HPDE6-E6E7 (cell line): ENCODE data around the gene KSR2.

Experiments used
- DNase-seq: peaks from one replicate; pipeline ENCODE4 v3.0.0; 2011; ENCODE audit warnings: missing footprints; ENCODE audit errors: extremely low spot score

Gene KSR2

DNA sequence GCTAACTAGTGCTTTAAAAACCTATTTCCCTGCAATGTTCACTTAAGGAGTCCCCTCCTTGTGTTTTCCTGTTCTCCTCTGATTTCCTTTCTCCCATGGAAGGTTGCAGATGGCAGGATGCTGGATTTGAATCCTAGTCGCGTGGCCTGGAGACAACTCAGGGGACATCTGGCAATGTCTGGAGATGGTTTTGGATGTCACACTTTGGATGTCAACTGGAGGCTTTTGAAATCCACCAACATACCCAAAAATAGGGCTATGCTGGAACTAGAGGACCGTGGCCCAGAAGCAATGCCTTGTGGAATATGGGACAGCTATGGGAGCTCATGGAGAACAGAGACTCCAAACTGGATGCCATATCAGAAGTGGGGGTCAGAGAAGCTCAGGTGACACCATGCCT, 511.6 kb downstream of the KSR2 start:
- DNase-seq: no peak

DNA sequence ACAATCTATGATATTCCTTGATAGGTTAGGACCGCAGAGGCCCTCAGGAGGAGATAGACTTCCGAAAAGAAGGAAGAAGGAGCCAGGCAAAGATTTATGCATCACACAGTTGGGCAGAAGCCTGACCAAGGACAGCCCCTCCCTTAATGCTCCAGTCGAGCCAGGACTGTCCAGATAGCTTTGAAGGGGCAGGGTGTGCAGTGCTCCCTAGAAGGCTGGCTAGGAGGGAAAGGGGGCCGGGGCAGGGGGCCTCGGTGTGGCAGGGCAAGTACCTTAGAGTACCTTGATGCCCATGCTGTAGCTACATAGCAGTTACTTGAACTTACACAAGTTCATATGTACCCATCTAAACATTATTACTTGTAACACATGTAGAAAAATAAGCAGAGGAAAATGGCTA, 512.7 kb downstream of the KSR2 start:
- DNase-seq: no peak

DNA sequence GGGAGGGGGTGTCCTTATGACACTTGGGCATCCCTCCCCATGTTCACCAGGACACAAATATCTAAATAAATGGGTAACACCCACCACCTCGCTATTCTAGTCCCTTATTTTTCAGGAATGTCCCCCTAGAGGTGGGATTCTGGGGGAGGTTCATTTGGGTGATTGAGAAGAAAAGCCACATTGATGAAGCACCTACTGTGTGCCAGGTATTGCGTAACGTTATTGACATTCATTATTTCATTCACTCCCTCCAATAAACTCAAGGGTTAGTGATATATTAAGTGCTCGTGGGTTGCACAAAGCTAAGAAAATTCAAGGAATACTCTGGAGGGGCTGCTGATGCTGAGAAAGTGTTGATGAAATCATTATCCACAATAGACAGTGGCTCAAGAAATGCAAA, 514.8 kb downstream of the KSR2 start:
- no peak for DNase-seq

DNA sequence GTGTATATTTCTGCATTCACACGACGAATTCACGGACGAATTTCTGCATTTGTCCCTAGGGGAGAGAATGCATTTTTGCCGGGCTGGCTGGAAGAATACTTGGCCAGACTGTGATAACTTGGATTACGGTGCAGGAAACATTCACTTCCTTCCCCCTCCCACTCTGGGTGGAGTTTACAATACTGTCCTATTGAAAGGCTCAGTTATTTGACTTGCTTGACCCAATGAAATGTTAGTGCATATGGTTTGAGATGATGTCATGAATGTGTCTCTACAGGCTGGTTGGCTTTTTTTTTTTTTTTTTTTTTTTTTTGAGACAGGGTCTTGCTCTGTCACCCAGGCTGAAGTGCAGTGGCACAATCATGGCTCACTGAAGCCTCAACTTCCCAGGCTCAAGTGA, 516.7 kb downstream of the KSR2 start:
- no peak for DNase-seq

DNA sequence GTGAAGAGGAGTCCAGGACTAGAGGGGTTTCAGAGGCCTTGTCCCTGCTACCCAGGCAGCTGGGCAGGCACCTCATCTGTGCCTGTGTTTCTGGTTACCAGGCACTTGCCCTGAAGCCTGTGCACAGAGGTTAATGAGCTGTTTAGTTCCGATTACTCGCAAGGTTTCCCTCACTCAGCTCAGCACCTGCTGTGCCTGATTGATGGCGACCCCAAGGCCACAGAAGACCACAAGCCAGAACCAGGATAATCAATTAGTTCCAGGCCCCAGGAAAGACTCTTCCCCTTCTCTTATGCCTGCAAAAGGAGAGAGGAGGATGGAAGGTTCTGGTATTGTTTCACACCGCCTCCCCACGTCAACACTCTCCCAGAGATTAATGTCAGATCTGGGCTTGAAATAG, 518.6 kb downstream of the KSR2 start:
- DNase-seq: no peak

DNA sequence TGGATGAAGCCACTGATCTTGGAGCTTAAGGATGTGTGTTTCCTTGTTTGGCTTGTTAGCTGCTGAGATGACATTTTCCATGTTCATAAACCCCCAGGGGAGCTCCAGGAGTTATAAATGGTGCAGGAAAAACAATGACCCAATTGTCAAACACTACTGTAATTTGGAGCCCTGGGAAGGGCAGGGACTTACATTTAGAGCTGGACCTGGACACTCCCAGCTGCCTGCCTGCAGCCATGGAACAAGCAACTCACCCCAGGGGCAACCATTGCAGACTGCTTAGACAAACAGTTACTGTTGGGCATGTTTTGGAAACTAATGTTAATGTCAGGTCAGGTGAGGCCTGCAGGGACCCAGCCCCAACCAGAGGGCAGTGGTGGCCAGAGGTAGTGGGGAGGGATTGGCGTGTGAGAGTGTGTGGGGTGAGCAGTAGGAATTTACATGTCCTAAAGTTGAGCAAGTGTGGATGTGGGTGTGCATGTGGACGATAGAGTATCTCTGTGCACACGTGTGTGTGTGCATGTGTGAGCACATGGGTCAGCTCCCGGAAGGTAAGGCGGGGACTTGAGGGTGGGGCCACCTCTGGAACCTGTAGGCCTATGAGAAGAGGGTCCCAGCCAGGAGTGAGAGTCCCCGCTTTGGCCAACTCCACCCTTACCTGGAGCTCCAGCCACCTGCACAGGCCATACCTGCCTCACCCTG, 521.0 kb downstream of the KSR2 start:
- no peak for DNase-seq

DNA sequence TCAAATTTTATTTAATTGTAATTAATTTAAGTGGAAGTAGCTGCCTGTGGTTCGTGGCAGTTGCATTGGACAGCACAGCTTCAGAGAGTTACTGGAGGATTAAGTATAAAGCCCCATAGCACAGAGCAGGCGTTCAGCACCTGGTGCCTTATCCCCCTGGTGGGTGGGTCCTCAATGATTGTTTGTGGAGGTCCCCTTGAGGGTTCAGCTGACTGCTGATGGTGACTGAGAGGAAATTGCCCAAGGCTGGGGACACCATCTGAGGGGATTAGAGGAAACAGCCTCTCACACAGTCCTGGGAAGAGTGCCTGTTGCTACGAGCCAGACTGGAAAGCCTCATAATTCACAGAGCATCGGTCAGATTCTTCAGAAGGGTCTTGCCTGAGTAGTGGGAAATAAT, 524.0 kb downstream of the KSR2 start:
- no peak for DNase-seq

DNA sequence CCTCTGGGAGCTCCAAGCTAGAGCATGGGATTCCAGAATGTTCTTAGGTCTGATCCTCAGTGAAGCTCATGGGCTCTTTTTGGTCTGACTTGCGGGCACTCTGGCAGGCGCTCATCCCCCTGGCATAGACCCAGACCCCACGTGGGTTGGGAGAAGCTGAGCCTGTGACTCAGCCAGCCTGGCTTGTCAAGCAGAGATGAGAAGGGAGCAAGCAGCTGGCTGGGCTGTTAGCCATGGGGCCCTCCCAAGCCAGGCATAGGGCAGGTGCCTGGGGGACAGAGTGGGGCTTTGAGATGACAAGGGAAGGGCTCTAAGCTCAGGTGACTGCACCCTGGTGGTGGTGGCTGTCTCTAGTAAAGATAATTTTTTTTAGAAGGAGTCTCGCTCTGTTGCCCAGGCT, 527.0 kb downstream of the KSR2 start:
- no peak for DNase-seq

DNA sequence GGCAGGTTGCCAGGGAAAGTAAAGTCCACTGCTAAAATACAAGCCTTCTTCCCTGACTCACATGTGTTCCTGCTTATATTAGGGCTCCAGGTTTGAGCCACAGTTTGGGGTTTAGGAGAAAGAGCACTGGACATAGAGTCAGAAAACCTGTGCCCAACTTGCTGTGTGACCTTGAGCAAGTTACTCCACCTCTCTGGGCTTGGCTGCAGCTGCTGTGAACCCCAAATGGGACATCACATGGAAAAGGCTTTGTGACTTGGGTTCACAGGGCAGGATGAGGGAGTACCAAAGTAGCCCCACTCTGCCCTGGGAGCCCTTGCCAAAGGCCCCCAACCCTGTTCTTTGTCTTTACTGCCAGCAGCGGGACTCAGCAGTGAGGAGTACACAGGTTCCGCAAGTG, 528.4 kb downstream of the KSR2 start:
- DNase-seq: no peak

DNA sequence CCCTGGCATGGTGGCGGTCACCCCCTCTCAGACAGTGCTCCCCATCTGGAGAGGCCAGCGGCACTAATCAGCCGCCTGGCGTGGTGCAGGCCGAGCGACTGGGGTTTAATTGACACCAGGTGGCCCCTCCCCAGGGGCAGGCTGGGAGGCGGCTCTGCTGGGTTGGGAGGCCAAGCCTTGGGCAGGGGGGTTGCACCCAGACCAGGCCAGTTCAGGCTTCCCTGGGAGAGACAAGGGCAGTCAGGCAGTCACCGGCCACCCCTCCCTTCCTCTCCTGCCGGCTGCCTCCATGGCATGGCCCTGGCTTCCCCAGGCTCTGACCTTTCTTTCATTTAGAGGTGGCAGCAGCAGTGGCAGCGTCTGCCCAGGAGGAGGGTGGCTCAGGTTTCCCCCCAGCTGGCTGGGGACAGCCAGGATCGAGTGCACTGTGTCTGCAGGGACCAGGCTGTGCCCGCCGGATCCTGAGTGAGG, 529.2 kb downstream of the KSR2 start:
- DNase-seq: no peak

DNA sequence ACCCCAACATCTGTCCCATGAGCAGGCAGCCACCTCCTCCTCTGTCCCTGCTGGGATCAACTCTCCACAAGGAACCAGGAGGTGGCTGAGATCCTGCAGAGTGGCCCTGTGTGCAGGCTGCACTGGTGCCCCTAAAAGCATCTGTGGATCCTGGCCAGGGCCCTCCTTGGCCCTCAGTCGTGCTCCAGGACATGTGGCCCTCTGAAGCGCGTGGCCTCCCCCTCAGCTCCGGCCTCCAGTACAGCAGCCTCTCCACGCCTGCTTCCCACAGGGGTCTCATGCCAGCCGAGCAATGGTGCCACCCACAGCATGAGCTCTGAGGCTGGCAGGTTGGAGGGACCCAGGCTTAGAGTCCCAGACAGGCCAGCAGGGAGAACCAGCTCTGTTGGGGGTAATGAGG, 530.0 kb downstream of the KSR2 start:
- DNase-seq: no peak

DNA sequence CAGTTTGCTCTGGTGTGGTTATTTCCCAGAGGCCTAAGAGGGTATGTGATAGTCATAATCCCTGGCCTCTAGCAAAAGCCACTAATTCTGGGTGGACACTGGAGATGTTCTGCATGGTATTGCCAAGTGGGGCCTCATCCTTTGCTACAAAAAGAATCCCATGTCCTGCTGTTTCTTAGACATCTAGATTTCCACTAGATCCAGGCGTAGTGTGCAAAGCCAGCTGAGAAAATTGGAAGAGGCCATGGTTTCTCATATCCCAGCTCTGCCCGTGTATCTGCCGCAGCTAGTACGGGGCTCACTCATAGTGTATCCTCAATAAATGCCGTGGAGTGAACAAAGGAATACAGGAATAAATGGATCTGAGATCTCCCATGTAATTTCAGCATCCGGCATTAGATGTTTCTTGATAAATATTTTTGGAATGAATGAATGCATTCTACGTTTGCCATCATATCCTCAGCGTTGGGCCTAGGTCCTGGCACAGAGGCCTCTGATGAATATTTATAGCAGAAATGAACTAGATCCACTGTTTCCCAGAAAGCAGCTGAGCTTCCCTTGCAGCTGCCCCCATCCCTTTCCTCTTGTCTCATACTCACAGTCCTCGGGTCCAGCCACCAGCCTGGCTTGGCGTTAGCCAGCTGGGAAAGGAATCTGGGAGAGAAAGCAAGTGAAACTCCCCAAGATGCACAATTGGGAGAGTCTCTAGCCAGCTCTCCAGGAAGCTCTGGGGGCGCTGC, 531.1 kb downstream of the KSR2 start:
- no peak for DNase-seq

DNA sequence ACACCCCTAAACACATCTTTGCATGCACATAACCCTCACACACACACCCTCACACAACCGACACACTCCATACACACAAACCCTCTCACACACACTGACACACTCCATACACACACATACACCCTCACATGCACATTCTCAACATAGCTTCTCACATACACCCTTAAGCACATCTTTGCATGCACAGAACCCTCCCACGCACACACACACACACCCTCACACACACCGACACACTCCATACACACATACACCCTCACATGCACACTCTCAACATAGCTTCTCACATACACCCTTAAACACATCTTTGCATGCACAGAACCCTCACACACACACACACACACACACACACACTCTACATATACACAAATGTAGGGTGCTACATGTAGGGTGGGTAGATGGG, 534.9 kb downstream of the KSR2 start:
- DNase-seq: no peak

DNA sequence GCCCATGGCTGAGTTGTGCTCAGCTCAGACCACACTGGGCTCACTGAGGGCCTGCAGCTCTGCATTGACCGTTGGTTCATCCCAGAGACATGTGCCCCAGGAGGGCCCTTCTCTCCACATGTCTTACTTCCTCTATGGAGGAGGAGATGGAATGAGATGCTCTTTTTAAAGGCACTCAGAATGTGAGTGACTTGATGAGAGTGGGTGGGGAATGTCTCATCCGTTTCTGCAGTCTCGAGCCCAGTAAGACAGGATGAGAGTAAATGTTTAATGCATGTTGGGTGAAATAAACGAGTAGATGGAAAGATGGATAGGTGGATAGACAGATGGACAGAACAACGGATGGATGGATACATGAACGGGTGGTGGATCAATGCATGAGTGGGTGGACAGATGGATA, 538.5 kb downstream of the KSR2 start:
- DNase-seq: no peak

DNA sequence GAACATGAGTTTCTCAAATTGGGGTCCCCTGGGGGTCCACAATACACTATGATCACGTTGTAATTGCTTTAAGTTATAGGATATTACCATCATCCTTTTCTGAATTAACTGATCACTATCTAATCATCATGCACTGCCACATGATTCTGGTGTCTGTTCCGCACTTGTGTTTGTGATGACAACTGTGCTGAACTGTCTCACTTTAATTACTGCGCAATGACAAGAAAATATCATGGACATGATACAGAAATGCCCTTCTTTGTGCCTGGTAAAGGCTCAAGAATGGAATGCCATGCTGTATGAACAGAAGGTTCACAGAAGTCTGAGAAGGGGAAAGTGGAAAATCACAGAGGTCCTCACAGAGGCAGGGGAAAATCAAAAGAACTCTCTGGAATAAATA, 541.6 kb downstream of the KSR2 start:
- no peak for DNase-seq

DNA sequence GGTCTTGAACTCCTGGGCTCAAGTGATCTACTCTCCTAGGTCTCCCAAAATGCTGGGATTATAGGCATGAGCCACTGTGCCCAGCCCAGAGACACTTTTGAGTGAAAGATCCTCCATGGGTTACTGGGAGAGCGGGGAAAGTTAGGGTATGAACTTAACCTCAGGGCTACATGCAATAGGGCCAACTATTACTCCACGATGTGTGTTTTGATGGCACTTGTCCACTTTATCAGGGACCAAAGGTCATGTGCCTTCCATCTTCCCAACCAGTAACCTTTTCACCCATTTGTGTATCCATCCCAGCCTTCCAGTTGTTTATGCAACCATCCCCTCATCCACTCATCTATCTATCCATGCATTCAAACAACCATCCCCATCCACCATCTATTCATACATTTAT, 546.8 kb downstream of the KSR2 start:
- DNase-seq: no peak

DNA sequence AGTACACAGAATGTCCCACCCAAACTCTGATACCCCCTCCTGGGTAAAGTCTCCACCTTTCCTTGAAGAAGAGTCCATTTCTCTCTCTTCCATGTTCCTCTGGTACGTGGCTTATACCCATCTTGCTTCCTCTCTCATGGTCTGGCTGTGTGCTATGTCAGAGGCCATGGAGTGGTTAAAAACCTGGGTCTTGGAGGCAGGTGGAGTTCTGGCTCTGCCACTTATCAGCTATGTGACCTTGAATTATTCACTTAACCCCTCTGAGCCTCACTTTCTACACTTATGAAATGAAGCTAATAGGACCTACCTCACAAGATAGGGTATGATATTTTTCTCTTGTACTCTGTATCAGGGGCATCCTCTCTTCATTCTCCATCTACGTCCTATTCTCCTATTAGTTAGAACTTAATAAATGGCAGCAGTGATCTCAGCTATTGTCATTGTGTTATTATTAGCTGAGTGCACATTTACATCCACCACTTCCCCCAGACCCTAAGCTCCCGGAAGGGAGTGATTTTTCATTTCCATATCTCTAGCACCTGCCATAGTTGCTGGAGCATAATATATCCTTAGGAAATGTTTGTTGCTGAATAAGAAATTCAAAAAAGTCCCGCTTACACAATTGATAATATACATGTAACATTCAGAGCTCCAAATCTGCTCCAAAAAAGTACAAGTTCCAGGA, 547.6 kb downstream of the KSR2 start:
- no peak for DNase-seq

DNA sequence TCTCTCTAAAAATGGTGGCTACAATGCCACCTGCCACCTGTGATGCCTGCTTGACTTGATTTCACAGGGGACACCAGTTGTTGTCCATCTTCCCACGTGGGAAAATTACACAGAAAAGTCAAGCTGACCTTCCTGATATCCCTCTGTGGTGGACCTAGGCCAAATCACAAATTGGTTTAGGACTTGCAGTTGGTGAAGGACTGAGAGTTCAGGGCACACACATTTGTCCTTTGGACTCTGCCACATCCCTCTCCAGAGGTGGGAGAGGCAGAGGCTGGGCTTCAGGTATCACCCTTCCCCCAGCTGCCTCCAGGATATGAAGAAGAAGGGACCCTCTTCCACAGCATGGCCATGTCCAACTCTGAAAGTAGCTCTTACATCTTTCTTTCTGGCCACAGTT, 551.8 kb downstream of the KSR2 start:
- DNase-seq: no peak

DNA sequence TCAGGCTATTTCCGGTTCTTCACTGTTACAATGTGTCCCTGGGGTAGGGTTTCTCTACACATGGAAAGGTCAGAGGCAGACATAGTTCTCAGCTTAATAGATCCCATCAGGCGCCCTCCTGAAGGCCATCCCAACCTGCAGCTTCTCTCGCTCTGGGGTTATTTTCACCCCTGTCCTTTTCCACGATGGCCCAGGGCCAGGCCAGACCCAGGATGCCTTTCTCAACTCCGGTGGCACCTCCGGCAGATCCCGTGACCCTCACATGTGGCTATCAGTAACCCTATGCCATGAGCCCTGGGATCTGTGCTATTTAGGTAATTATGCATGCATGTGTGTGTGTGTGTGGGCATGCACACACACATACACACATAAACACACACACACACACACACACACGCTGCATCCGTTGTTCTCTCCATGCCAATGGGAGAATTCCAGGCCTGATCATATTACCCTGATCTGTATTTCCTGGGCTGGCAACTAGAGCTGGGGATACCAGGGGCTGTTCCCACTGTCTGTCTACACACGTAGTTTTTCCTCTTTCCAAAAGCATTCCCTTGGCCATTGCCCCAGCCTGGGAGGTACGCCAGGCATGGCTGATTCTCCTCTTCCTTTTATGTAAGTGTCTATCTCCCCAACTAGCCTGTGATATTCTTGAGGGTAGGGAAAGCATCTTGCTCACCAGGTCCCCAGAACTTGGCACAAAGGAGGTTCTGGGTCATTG, 556.2 kb downstream of the KSR2 start:
- DNase-seq: no peak

DNA sequence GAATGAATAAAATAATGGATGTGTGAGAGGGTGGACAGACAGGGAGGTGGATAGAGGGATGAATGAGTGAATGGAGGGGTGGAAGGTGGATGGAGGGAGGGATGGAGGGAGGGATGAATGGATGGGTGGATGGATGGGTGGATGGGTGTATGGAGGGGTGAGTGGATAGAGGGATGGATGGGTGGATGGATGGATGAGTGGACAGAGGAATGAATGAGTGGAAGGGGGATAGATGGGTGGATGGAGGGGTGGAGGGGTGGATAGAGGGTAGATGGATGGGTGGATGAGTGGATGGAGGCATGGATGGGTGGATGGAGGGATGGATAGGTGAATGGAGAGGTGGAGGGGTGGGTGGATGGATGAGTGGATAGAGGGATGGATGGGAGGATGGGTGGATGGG, 559.5 kb downstream of the KSR2 start:
- DNase-seq: no peak

DNA sequence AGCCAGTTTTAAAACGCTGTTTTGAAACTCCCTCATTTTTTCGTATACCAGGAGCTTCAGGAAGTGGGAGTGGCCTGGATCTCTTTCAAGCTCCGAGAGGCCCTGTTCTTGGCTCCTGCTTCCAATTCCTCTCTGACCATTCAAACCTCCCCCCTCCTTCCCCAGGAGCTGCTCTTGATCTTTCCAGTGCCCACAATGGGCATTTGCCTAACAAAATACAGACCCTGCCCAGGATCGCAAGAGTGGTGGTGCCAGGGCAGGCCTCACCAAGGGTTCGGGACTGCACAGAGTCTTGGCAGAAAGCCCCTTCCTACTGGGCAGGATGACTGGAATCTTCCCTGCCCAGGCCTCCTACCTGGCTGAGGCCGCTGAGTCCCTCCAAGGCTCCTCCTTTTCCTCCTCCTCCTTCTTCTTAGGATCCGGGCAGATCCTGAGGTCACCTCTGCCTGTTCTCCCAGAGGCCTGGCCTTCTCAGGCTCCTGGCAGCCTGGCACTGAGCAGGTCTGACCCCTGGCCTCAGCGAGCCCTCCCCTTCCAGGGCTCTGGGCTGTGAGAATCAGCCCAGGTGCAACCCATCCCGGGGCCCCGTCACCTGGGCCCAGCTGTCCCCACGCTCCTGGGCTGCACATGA, 560.5 kb downstream of the KSR2 start:
- no peak for DNase-seq

DNA sequence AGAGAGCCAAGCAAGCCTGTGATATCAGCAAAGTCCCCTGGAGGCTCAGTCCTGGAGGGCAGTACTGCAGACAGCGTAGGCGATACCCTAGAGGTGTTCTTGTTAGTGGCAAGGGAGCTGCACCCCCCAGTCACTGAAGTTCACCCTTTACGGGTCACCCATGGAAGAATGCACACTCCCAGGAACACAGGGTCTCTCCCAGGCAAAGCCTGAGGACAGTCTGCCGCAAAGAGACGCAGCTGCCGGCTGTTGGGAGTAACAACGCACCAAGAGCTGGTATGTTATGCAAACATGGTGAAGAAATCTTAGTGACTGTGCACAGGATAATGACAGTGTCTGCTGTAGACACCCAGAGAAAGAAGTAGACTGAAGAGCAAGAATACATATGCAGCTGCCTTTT, 563.9 kb downstream of the KSR2 start:
- DNase-seq: no peak
